GM21447 (cell line): ENCODE data around the gene ITSN1.

Source experiments
- ATAC-seq: cut with Tn5 transposase; IDR thresholded peaks from one replicate; pipeline ENCODE4 v1.9.1; 2021; ENCODE audit not compliant: unreplicated experiment

The ITSN1 gene

DNA sequence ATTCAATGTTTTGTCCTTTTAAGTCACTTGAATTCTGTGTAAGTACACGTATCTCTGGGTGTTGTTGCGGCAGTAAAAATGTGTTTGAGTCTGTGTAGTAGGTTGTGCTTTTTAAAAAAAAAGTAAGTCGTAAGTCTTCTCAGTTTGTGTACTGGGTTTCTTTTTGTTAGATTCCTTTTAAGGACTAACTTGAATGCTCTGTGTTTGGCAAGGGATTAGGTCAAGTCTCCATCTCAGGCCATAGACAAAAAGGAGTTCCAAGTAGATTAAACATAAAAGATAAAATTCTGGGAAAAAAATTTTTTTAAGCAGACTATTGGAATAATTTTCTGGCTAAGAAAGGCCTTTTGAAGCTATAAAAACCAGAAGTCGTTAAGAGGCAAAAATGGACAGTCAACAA, 160.2 kb downstream of the ITSN1 start:
- no peak for ATAC-seq

DNA sequence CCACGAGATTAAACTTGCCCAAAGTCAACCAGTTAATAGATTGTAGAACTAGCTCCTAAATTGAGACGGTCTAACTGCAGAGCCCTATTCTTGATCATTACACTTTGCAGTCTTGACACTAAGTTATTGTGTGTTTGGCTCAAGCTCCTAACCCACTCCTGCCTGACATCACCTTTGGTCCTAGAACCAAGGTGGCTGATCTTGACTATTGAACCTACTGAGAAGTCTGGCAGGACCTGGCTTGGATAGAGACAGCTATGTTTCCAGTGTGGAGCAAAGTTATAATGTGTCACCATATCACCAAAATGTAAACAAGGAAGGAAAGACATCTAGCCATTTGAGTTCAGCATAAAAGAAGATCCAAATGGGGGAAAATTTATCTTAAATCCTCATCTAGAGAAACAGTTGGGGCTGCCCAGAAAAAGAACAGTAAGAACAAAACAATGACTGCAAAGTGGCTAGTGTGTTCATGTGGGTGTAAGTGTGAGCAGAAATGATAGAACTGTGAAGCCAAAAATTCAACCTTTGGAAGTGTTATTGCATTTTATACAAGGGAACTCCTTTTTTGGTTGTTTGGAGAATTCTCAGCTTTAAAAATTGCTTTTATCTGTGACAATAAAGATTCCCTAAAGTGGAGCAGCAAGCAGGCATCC, 166.5 kb downstream of the ITSN1 start:
- no peak for ATAC-seq

DNA sequence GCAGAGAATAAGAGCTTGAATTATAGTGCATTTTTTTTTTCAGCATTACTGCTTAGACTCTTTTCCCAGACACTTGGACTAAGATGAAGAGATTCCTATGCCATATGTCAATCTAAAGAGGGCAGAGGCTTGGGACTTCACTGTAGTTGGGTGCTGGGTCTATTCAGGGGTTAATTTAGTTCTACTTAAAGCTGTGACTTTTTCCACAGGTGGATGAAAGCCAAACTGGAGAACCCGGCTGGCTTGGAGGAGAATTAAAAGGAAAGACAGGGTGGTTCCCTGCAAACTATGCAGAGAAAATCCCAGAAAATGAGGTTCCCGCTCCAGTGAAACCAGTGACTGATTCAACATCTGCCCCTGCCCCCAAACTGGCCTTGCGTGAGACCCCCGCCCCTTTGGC, 168.5 kb downstream of the ITSN1 start:
- ATAC-seq, result no peak

GRCh38 chr21:33811167-33812010, 169.1 kb downstream of the ITSN1 start:
- ATAC-seq, result no peak

DNA sequence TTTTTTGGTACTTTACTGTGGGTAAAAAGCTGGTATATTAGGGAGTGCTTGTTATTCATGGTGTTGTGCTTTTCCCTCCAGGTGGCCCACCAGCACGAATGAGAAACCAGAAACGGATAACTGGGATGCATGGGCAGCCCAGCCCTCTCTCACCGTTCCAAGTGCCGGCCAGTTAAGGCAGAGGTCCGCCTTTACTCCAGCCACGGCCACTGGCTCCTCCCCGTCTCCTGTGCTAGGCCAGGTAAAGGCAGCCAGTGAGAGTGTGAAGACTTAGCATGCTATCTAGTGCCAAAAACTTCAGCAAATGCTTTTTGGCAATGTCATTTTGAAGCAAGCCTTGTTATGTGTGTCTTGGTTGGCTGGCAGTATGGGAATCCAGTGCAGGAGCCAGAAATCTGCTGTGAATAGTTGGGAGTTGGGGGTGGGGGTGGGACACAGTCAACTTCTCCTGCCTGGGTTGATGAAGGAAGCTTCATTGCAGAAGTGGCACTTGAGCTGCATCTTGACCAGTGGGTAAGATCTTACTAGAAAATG, 171.6 kb downstream of the ITSN1 start:
- no peak for ATAC-seq

GRCh38 chr21:33815143-33815707, 172.9 kb downstream of the ITSN1 start:
- ATAC-seq, result no peak

DNA sequence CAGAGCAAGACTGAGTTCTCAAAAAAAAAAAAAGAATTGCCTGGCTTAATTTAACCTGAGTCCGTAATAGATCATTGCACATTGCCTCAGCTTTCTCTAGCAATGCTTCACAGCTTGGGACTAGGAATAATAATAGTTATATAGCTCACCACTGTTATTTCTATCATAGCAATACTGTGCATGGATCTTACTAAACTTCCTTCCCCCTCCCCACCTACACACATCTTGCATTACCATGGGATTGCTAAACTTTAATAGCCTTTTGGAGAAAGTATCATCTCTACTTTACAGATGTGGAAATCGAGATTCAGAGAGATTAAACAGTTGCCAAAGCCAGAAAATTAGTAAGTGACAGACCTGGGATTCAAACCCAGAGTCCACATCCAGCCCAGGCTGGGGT, 173.9 kb downstream of the ITSN1 start:
- no peak for ATAC-seq

DNA sequence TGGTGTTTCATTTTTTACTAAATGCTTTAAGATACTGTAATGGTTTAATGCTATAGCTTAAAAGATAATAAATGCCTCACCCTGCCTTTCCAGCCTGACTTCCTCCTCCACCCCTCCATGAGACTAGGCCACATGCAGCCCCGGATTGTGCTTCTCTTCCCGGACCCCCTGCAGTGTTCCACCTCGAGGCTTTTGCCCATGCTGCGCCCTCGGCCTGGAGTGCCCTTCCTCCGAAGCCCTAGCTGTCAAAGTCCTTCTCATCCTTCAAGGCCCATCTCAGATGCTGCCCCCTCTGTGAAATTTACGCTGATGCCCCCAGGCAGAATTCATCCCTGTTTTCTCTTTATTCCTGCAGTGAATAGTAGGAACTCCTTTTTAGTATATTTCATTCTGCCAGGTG, 174.8 kb downstream of the ITSN1 start:
- no peak for ATAC-seq

DNA sequence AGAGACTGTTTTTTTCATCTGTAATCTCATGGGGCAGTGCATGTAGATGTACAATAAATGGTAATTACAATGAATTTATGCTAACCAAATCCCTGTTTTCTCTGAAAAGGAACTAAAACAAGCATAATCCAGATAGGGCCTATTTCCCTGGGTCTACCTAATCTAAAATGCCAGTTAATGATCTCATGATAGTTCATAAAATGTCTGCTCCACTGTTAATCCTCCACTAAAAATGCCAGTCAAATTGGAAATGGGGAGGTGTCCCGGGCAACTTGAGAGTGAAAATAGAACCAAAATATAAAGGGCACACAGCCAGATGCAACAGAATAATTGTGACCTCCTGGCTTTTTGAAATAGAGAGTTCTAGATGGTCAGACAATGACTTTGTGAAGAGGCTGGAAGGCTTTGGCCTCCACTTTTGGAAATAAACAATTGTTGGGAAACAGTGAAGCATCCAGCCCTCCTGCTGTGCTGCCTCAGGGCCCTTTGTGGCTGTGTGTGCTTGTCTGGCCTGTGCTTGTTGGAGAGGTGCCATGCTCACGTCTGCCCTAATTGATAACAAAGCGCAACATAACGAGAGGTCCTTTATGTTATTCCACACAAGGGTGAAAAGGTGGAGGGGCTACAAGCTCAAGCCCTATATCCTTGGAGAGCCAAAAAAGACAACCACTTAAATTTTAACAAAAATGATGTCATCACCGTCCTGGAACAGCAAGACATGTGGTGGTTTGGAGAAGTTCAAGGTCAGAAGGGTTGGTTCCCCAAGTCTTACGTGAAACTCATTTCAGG, 175.6 kb downstream of the ITSN1 start:
- ATAC-seq, result no peak

GRCh38 chr21:33820230-33820770, 178.0 kb downstream of the ITSN1 start:
- ATAC-seq, result no peak

GRCh38 chr21:33820798-33821197, 178.5 kb downstream of the ITSN1 start:
- ATAC-seq, result no peak

DNA sequence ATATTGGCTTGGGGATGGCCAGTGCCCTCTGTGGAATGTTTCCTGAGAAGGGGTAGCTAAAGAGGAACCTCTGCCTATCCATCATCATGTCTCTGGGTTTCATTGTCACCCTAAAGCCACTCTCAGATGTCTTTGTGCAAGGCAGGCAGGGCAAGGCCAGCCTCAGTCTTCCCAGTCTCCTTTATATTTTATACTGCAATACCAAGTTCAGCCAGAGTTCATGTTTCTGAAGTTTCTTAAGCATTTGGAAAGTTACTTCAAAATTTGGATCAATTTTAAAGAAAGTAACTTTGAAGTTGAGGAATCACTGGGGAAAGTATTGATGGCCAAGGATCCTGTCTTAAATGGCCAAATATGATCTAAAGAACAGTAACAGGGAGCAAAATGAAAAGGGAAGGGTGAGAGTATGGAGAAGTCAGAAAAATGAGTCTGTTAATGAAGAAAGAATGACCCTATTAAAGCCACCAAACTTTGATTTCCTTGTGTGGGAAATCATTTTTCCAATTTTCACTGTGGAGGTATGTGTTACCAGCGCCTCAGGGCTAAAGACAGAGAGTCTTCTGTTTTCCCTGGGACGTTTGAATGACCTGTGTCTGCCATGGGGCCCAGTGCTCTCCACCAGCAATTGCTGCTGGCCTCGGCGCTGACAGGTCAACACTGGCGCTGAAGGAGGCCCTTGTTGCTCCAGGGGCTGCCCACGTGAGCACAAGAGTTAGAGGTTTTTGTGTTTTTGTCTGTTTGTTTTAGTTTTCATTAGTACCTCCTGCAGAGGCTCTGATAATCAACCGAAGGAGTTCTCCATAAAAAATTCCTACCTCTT, 179.4 kb downstream of the ITSN1 start:
- ATAC-seq, result no peak

GRCh38 chr21:33824156-33824941, 182.0 kb downstream of the ITSN1 start:
- no peak for ATAC-seq

- ATAC-seq, result no peak
Measured at GRCh38 chr21:33825419-33825818, 183.1 kb downstream of the ITSN1 start.

DNA sequence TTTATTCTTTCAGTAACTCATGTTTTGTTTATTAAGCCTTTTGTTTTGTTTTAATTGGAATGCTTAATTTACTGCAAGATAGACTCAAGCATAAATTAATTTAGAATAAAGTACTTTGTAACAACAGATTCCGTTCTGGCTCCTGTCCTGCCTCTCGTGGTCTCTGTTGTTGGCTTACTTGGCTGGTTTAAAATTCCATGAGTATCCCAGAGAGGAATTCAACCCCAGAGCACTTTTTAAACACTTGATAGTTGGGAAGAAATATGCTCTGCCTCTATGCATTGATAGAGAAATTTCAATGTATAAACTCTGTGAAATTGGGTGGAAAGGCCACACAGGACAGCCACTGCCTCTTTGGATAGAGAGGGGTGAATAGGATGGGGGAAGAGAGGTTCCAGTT, 183.6 kb downstream of the ITSN1 start:
- ATAC-seq, result no peak

DNA sequence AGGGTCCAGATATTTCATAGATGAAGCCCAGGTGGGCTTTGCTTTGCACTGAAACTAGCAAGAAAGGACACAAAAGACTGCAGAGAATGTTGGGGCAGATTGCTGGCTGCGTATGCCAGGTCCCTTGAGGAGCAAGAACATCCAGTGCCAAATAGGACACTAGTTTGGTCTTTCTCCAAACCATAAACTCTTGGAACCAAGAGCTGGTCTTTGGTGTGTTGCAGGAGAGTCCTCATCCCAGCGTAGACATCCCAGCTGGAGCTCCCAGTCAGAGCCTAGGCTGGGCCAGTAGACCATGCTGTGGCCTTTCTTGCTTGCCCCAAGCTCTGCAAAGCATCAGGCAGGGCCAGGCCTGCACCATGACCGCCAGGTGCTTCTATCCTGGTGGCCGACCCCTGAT, 185.8 kb downstream of the ITSN1 start:
- no peak for ATAC-seq

GRCh38 chr21:33828577-33828976, 186.3 kb downstream of the ITSN1 start:
- ATAC-seq, result no peak

GRCh38 chr21:33829844-33830243, 187.5 kb downstream of the ITSN1 start:
- no peak for ATAC-seq

DNA sequence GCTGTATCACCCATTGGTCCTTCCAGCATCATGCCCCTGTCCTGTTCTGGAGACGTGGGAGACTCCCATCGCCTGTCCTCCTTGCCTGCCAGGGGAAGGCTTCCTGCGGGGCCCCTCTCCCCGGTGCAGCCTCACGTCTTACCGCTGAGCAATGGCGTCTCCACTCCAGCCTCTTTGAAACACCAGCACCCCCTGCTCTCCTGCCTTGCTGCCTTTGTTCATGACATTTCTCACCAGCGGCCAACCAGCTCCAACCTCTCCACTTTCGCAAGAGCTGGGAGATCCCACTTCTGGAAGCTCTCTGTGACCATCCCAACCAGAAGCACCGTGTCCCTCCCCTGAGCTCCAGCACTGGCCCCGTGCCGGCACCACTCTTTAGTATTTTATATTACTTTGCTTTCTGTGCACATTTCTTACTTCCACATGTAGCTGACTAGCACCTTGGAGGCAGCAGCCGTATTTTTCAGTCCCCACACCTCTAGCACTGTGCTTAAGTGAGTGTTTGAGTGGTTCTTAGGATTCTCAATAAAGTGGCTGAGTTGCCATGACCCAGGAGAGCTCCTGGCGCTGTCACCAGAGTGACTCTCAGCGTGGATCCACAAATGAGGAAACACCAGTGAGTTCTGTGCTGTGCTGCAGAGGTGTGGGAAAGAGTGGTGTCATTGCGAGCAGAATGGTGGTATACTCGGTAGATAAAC, 189.8 kb downstream of the ITSN1 start:
- no peak for ATAC-seq
